ENCODE data around the gene ARMH4.

Gene ARMH4

GRCh38 chr14:58199726-58200479, 47.9 kb upstream of the ARMH4 start, which contains the start of gene ACTR10:
Gene ACTR10, plus strand, starts transcription at chr14:58200149. Its CDS starts 69 bp downstream, at chr14:58200218.
- Histone ChIP-seq H3K9me2 (replicated peaks; ENCODE audit: insufficient read depth, low read length) (no peaks in the 10 kb centered on the region), H3F3A (ENCODE audit: insufficient read depth, low read length) (0 out of 2 replicates have a peak, but pooled peaks cover 4% of the 10 kb centered on the region), H3K79me2 (ENCODE audit: low read length) (peaks cover 19% of the 10 kb centered on the region), H4K20me1 (ENCODE audit: insufficient read depth, low read length) (no peaks in the 10 kb centered on the region), H3K9ac (ENCODE audit: low read length) (peak within 1 kb of the TSS; percentile 72), H3K4me3 (ENCODE audit: low read length) (peak within 1 kb of the TSS; percentile 83), H3K9me3 (replicated peaks; ENCODE audit: insufficient read depth, low read length) (no peaks in the 10 kb centered on the region), H3K4me2 (ENCODE audit: low read depth, low read length) (peak within 1 kb of the TSS; percentile 83), H3K4me1 (ENCODE audit: low read length) (peaks cover 5% of the 10 kb centered on the region; the same call in 1 of the 2 replicates), H3K36me3 (replicated peaks; ENCODE audit: insufficient read depth, low read length) (no peaks in the 10 kb centered on the region), H3K27ac (ENCODE audit: low read length) (peak within 1 kb of the TSS; percentile 68; the same call in 1 of the 2 replicates), H2AFZ (ENCODE audit: low read length) (peak within 1 kb of the TSS; percentile 79), H3K27me3 (replicated peaks; ENCODE audit: insufficient read depth, low read length) (no peaks in the 10 kb centered on the region)
- peak; percentile 71 for DNase-seq
- TF ChIP-seq EZH2phosphoT487 (IDR thresholded peaks at IDR 0.05; ENCODE audit: low read length) (no peak), EZH2 (optimal IDR thresholded peaks at IDR 0.05; ENCODE audit: low read depth, low read length) (no peak), CTCF (IDR thresholded peaks at IDR 0.05; ENCODE audit: low read length) (no peak)

- H3K4me2 ChIP-seq (ENCODE audit: low read depth, low read length) = no peak overlapping the region
- no peaks in the 10 kb centered on the region for H3K27me3 ChIP-seq (replicated peaks; ENCODE audit: insufficient read depth, low read length)
- H3F3A ChIP-seq (ENCODE audit: insufficient read depth, low read length) = 0 out of 2 replicates have a peak, but pooled peaks cover 4% of the 10 kb centered on the region
- no peaks in the 10 kb centered on the region for H3K9me2 ChIP-seq (replicated peaks; ENCODE audit: insufficient read depth, low read length)
- no peak overlapping the region for H3K27ac ChIP-seq (ENCODE audit: low read length)
- no peaks in the 10 kb centered on the region for H3K36me3 ChIP-seq (replicated peaks; ENCODE audit: insufficient read depth, low read length)
- peaks cover 5% of the 10 kb centered on the region; the same call in 1 of the 2 replicates for H3K4me1 ChIP-seq (ENCODE audit: low read length)
- H3K9ac ChIP-seq (ENCODE audit: low read length) = no peak overlapping the region
- H3K79me2 ChIP-seq (ENCODE audit: low read length) = peaks cover 19% of the 10 kb centered on the region
- no peaks in the 10 kb centered on the region for H3K9me3 ChIP-seq (replicated peaks; ENCODE audit: insufficient read depth, low read length)
- DNase-seq = no peak
- TF ChIP-seq EZH2 (optimal IDR thresholded peaks at IDR 0.05; ENCODE audit: low read depth, low read length) = no peak
- TF ChIP-seq EZH2phosphoT487 (IDR thresholded peaks at IDR 0.05; ENCODE audit: low read length) = no peak
- TF ChIP-seq CTCF (IDR thresholded peaks at IDR 0.05; ENCODE audit: low read length) = no peak
- no peaks in the 10 kb centered on the region for H4K20me1 ChIP-seq (ENCODE audit: insufficient read depth, low read length)
- H2AFZ ChIP-seq (ENCODE audit: low read length) = no peak overlapping the region
- no peak overlapping the region for H3K4me3 ChIP-seq (ENCODE audit: low read length)
These were observed 46.1 kb upstream of the ARMH4 start for GRCh38 chr14:58198086-58198485.

- TF ChIP-seq EZH2phosphoT487 (IDR thresholded peaks at IDR 0.05; ENCODE audit: low read length) (no peak), CTCF (IDR thresholded peaks at IDR 0.05; ENCODE audit: low read length) (no peak), EZH2 (optimal IDR thresholded peaks at IDR 0.05; ENCODE audit: low read depth, low read length) (no peak)
These were observed 44.2 kb upstream of the ARMH4 start for GRCh38 chr14:58196198-58196597.

More at GRCh38 chr14:58196198-58196597, 44.2 kb upstream of the ARMH4 start:
- Histone ChIP-seq H3K4me1 (ENCODE audit: low read length) (peaks cover under 1% of the 10 kb centered on the region; the same call in 1 of the 2 replicates), H4K20me1 (ENCODE audit: insufficient read depth, low read length) (no peaks in the 10 kb centered on the region), H3K9ac (ENCODE audit: low read length) (no peak overlapping the region), H3K36me3 (replicated peaks; ENCODE audit: insufficient read depth, low read length) (no peaks in the 10 kb centered on the region), H2AFZ (ENCODE audit: low read length) (no peak overlapping the region), H3K27me3 (replicated peaks; ENCODE audit: insufficient read depth, low read length) (no peaks in the 10 kb centered on the region), H3K4me3 (ENCODE audit: low read length) (no peak overlapping the region), H3F3A (ENCODE audit: insufficient read depth, low read length) (0 out of 2 replicates have a peak, but pooled peaks cover 4% of the 10 kb centered on the region), H3K9me3 (replicated peaks; ENCODE audit: insufficient read depth, low read length) (no peaks in the 10 kb centered on the region), H3K27ac (ENCODE audit: low read length) (no peak overlapping the region), H3K79me2 (ENCODE audit: low read length) (peaks cover 10% of the 10 kb centered on the region), H3K9me2 (replicated peaks; ENCODE audit: insufficient read depth, low read length) (no peaks in the 10 kb centered on the region), H3K4me2 (ENCODE audit: low read depth, low read length) (no peak overlapping the region)
- DNase-seq = no peak

Measured in MM.1S (cell line).